ENCODE data around the gene SLX4.

The SLX4 gene

DNA sequence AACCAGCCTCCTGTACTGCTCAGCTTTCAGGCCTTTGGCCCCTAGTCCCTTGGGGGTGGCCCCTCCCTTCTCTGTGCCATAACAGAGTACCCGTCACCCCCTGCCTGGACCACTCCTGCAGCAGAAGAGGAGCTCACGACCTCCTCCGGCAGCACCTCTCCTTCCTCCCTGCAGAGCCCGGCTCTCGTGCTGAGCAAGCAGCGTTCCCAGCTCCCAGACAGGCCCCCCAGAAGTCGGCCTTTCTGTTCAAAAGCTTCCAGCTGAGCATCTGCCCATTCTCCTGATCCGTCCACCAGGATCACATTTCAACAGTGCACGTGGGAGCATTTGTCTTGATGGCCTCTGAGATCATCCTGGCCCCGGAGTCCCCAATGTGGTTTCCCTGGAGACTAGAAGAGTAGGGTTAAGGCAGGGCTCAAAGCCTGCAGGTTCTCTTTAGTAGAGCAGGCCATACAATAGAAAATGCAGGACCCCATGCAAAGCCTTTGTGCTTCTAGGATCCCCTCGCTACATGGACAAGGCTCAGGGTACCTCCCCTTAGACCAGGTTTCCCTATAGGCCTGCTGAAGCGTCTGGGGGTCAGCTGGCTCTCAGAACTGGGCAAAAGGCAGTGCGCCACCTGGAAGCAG, 69.8 kb downstream of the SLX4 start:
- no peak for TF ChIP-seq JUND (IDR thresholded peaks at IDR 0.05; ENCODE audit: low read depth)
- in situ Hi-C loops (cut with HindIII; ENCODE audit: low pct_unique_long_range_greater_than_20kb, low sequenced_read_pairs), result no loop called here
- no peak for DNase-seq (ENCODE audit: low read depth in 1 of 2, low spot score in 1 of 2)

DNA sequence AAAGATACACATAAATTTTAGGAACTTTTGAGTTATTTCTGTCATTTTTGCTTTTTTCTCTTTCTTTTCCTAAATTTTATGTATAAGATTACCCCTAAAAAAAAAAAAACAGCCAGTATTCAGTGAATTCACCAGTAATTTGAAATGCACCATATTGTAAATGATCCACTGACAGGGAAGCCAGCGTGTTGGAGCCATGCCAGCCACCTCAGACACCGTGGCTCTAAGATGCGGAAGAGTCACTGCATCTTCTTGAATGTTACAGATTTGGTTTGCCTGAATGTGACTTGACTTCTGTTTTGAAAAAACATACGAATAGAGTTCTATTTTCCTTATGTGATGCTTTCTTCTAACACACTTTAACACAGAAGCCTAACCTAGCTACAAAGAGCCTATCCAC, 73.2 kb downstream of the SLX4 start:
- in situ Hi-C loops (cut with HindIII; ENCODE audit: low pct_unique_long_range_greater_than_20kb, low sequenced_read_pairs), result no loop called here
- no peak for TF ChIP-seq JUND (IDR thresholded peaks at IDR 0.05; ENCODE audit: low read depth)
- DNase-seq (ENCODE audit: low read depth in 1 of 2, low spot score in 1 of 2), result no peak

DNA sequence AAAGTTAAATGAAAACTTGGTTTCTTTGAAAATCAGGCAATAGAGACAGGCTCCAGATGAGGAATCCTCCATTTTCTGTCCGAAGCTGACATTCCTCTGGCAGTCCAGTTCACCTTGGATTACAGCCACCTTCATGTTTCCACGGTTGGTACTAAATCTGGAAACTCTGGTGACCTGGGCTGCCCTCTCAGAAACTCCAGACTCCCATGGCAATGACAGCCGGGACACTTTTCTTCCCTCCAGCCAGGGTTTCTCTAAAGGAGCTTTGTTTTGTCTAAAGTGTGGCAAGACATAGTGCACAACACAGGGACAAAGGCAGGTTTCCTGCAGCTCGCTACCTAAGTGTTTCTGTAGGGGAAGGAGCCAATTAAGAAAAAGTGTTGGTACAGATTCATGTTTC, 74.6 kb downstream of the SLX4 start:
- in situ Hi-C loops (cut with HindIII; ENCODE audit: low pct_unique_long_range_greater_than_20kb, low sequenced_read_pairs), result no loop called here
- DNase-seq (ENCODE audit: low read depth in 1 of 2, low spot score in 1 of 2), result no peak

DNA sequence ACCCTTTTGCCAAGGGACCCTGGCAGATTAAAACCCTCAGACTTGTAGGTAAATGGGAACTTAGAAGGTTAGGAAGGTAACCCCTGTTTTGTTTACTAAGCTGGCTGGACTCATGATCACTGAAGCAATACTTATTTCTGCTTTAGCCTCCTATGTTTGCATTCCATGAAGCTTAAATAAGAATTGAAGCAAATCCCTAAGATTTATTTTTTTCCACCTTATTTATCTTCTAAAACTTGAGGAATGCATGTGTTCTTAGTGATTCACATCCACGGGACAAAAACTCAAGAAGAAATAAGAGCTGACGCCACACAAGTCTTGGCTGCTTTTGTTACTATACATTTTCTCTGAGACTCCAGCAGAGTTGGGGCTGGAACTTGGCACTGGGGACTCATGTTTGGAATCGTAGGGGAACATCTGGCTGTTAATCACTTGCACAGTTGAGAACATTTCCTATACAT, 75.1 kb downstream of the SLX4 start:
- no peak for DNase-seq (ENCODE audit: low read depth in 1 of 2, low spot score in 1 of 2)
- in situ Hi-C loops (cut with HindIII; ENCODE audit: low pct_unique_long_range_greater_than_20kb, low sequenced_read_pairs), result no loop called here

More for the DNA sequence above, 74.6 kb downstream of the SLX4 start:
- no peak for TF ChIP-seq JUND (IDR thresholded peaks at IDR 0.05; ENCODE audit: low read depth)

DNA sequence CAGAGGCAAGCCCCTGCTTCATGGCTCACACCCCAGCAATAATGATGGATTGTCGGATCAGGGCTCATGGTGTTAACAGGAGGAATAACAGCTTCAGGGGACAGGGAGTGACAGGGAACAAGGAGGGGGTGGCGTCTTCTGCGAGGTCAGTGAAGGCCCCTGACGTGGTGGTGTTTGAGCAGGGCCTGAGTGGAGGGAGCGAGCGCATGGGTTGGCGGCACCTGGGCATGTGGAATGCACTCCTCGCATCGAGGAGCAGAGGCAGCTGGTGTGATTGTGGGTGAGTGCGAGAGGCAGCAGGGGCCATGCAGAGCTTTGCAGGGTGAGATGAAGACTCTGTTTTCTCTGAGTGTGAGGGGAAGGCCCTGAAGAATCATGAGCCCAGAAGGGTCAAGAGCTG, 77.3 kb downstream of the SLX4 start:
- in situ Hi-C loops (cut with HindIII; ENCODE audit: low pct_unique_long_range_greater_than_20kb, low sequenced_read_pairs), result no loop called here
- DNase-seq (ENCODE audit: low read depth in 1 of 2, low spot score in 1 of 2), result no peak
- no peak for TF ChIP-seq JUND (IDR thresholded peaks at IDR 0.05; ENCODE audit: low read depth)

More for the DNA sequence above, 75.1 kb downstream of the SLX4 start:
- TF ChIP-seq JUND (IDR thresholded peaks at IDR 0.05; ENCODE audit: low read depth), result no peak

DNA sequence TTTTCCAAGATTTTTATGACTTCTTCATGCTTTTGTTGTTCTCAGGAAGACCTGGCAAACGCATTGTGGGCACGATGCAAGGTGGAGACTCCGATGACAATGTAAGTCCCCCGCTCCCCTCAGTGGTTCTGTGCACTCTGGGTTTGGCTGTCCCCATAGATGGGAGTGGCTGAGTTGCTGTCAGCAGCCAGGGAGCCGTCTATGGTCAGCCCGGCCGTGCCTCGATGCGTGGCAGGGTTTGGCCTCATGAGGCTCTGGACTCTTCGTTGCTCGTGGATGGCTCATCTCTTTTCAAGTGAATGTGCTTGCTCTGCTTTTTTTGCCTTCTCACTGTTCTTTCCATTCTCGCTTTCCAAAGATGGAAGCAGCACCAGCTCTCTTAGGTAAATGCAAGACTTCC, 78.7 kb downstream of the SLX4 start:
- no peak for TF ChIP-seq JUND (IDR thresholded peaks at IDR 0.05; ENCODE audit: low read depth)
- no peak for DNase-seq (ENCODE audit: low read depth in 1 of 2, low spot score in 1 of 2)
- in situ Hi-C loops (cut with HindIII; ENCODE audit: low pct_unique_long_range_greater_than_20kb, low sequenced_read_pairs), result no loop called here
